ENCODE data around the gene CEP192. TPM values are rescaled to one million over a fixed set of nuclear protein-coding genes. Genes with fewer than 3 reads are reported as not detected.

Gene CEP192, protein sequence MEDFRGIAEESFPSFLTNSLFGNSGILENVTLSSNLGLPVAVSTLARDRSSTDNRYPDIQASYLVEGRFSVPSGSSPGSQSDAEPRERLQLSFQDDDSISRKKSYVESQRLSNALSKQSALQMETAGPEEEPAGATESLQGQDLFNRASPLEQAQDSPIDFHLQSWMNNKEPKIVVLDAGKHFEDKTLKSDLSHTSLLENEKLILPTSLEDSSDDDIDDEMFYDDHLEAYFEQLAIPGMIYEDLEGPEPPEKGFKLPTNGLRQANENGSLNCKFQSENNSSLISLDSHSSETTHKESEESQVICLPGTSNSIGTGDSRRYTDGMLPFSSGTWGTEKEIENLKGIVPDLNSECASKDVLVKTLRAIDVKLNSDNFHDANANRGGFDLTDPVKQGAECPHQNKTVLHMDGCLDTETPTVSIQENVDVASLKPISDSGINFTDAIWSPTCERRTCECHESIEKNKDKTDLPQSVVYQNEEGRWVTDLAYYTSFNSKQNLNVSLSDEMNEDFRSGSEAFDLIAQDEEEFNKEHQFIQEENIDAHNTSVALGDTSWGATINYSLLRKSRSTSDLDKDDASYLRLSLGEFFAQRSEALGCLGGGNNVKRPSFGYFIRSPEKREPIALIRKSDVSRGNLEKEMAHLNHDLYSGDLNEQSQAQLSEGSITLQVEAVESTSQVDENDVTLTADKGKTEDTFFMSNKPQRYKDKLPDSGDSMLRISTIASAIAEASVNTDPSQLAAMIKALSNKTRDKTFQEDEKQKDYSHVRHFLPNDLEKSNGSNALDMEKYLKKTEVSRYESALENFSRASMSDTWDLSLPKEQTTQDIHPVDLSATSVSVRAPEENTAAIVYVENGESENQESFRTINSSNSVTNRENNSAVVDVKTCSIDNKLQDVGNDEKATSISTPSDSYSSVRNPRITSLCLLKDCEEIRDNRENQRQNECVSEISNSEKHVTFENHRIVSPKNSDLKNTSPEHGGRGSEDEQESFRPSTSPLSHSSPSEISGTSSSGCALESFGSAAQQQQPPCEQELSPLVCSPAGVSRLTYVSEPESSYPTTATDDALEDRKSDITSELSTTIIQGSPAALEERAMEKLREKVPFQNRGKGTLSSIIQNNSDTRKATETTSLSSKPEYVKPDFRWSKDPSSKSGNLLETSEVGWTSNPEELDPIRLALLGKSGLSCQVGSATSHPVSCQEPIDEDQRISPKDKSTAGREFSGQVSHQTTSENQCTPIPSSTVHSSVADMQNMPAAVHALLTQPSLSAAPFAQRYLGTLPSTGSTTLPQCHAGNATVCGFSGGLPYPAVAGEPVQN (N-terminal part only)
- total RNA-seq, result 14.4 and 26.3 TPM in 2 replicates
- polyA plus RNA-seq, result 8.4 and 18.1 TPM in 2 replicates

DNA sequence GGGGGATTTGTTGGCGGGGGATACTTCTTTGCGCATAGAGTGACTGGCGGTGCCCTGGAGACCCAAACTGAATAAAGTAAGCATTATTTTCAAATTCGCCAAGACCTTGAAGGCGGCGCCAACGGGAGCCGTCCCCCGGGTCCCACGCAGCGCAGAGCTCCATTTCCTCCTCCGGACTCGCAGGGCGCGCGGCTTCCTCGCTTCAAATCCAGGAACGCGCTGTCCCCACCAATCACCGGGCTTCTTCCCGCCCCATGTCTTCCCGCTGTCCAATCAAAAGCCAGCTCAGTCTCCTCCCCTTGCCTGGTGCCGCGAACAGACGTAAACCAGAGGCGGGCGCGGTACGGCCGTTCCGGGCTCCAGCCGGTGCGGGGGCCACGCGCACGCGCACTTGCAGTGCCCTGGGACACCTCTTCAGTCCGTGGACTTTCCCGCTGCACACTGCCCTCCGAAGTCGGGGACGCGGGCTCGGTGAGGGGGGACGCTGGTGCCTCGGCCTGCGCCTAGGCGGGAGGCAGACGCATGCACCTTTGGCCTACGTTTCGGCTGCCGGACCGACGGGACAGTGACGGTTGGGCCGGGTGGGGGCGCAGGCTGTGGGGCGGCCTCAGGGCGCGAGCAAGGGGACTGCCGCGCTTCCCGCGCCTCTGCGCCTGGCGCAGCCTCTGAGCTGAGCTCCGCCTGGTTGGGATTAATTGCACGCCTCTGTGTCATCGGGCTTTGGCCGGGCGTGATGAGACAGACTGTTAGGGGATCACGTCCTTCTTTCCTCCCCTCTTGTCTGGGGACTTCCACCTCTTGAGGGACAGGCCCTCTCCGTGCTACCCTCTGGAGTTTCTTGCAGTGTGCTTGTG is at the start of gene CEP192:
Gene CEP192, plus strand, starts transcription at position 396 of the 854 bp plus-strand sequence. CDS start 8,063 bp downstream, outside the sequence.
- H3K4me3 ChIP-seq, result peak within 1 kb of the TSS; percentile 80
- DNase-seq (ENCODE audit: low read depth in 1 of 2, low spot score in 1 of 2), result peak; percentile 99
- H3K4me1 ChIP-seq (ENCODE audit: low read depth), result peaks cover 5% of the 10 kb centered on the region
- H3K27me3 ChIP-seq, result no peaks in the 10 kb centered on the region
- peak within 1 kb of the TSS; percentile 81 for H3K27ac ChIP-seq
- no peaks in the 10 kb centered on the region for H3K9me3 ChIP-seq (ENCODE audit: low read depth)
- no peaks in the 10 kb centered on the region for H3K36me3 ChIP-seq
- TF ChIP-seq, protein P1, sequence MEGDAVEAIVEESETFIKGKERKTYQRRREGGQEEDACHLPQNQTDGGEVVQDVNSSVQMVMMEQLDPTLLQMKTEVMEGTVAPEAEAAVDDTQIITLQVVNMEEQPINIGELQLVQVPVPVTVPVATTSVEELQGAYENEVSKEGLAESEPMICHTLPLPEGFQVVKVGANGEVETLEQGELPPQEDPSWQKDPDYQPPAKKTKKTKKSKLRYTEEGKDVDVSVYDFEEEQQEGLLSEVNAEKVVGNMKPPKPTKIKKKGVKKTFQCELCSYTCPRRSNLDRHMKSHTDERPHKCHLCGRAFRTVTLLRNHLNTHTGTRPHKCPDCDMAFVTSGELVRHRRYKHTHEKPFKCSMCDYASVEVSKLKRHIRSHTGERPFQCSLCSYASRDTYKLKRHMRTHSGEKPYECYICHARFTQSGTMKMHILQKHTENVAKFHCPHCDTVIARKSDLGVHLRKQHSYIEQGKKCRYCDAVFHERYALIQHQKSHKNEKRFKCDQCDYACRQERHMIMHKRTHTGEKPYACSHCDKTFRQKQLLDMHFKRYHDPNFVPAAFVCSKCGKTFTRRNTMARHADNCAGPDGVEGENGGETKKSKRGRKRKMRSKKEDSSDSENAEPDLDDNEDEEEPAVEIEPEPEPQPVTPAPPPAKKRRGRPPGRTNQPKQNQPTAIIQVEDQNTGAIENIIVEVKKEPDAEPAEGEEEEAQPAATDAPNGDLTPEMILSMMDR (IDR thresholded peaks at IDR 0.05; ENCODE audit: low read depth, low read length), result peak; percentile 9

GRCh38 chr18:12943215-12943614 is 47.9 kb upstream of the CEP192 start:
- Histone ChIP-seq H3K36me3 (no peaks in the 10 kb centered on the region), H3K9me3 (ENCODE audit: low read depth) (no peaks in the 10 kb centered on the region), H3K4me3 (no peak overlapping the region), H3K27me3 (no peaks in the 10 kb centered on the region), H3K27ac (no peak overlapping the region), H3K4me1 (ENCODE audit: low read depth) (peaks cover 7% of the 10 kb centered on the region)
- TF ChIP-seq, protein P1 (IDR thresholded peaks at IDR 0.05; ENCODE audit: low read depth, low read length), result no peak
- peak in 1 of 2 donors; percentile 12 for DNase-seq (ENCODE audit: low read depth in 1 of 2, low spot score in 1 of 2)

DNA sequence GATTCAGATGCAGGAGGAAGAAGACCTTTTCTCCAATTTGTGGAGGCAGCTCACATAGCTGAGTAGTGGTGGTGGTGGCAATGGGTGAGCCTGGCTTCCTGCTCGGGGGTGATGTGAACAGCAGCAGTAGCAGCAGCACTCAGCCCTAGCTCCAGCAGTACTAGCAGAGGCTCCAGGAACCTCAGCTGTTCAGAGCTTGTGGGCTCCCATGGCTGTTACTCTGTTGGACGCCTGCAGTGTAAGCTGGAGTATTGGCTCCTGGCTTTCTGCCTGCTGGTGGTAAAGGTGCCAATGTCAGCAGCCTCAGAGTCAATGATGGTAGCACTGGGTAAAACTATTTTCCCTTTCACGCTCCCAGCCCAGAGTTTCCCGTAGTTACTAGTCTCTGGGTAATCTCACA is 46.5 kb upstream of the CEP192 start:
- H3K27me3 ChIP-seq, result no peaks in the 10 kb centered on the region
- peak in 1 of 2 donors; percentile 65 for DNase-seq (ENCODE audit: low read depth in 1 of 2, low spot score in 1 of 2)
- no peaks in the 10 kb centered on the region for H3K36me3 ChIP-seq
- no peak overlapping the region for H3K27ac ChIP-seq
- H3K9me3 ChIP-seq (ENCODE audit: low read depth), result no peaks in the 10 kb centered on the region
- H3K4me3 ChIP-seq, result no peak overlapping the region
- TF ChIP-seq, protein P1 (IDR thresholded peaks at IDR 0.05; ENCODE audit: low read depth, low read length), result no peak
- peaks cover 7% of the 10 kb centered on the region for H3K4me1 ChIP-seq (ENCODE audit: low read depth)

DNA sequence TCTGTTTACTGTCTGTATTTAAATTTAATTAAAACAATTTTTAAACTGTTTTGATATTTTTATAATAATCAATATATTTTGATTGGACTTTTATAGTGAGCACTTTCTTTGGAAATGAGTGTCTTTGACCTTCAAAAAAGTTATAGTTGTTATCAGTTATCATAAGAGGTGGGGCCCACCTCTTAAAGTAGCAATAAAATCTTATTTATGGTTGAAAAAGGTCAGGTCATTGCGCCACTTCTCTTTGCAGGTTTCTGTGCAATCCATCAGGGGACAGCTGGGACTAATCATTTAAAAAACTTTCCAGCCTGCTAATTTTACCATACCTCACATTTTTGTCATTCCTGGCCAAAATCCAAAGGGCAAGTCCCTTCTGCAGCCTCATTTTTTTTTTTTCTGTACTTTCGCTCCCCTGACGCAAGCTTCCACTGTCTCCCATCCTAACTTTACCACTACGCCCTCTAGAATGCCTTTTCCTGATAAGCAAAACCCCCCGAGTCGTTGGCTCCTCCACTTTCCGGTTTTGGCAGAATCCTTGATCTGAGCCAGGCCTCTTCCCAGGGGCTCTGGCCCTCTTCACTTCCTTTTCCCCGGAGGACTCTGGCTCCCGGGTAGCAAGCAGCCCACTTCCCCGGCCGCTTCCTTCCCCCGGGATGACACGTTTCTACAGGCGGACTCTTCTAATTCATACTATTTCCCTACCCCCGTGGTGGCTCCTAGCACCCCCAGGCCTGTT is 44.4 kb upstream of the CEP192 start:
- TF ChIP-seq, protein P1 (IDR thresholded peaks at IDR 0.05; ENCODE audit: low read depth, low read length), result no peak
- DNase-seq (ENCODE audit: low read depth in 1 of 2, low spot score in 1 of 2), result peak; percentile 69 to 98
- H3K4me1 ChIP-seq (ENCODE audit: low read depth), result peaks cover 7% of the 10 kb centered on the region
- H3K27me3 ChIP-seq, result no peaks in the 10 kb centered on the region
- H3K36me3 ChIP-seq, result no peaks in the 10 kb centered on the region
- H3K27ac ChIP-seq, result peak overlapping the region; percentile 96
- peak overlapping the region; percentile 40 for H3K4me3 ChIP-seq
- H3K9me3 ChIP-seq (ENCODE audit: low read depth), result no peaks in the 10 kb centered on the region
